Keratinocyte (primary cell): ENCODE results near the gene GPHA2. TPM values are rescaled to one million over a fixed set of nuclear protein-coding genes. Genes with fewer than 3 reads are reported as not detected.

Experiments used
- DNase-seq: peaks from one replicate; pipeline ENCODE4 v3.0.0-alpha.2; 2011; ENCODE audit warnings: low read depth, missing footprints, low spot score
- FAIRE-seq: peaks from 2 replicates; lab custom pipeline; 2011; peaks lifted over from hg19 to GRCh38; lab: Jason Lieb, UNC
- H2AFZ ChIP-seq: 2 replicates; pipeline ENCODE4 v1.6.0; 2012; ENCODE audit warnings: low read length, control low read depth, inconsistent platforms; ENCODE audit not compliant: control insufficient read depth
- H3K27ac ChIP-seq: 2 replicates; pipeline ENCODE4 v1.5.1; 2011; ENCODE audit warnings: low read length; ENCODE audit not compliant: control insufficient read depth, insufficient read depth
- H3K27me3 ChIP-seq: 3 replicates; pipeline ENCODE4 v1.6.0; 2011; ENCODE audit warnings: low read length; ENCODE audit not compliant: control insufficient read depth, insufficient read depth; ENCODE audit errors: extremely low read depth
- H3K36me3 ChIP-seq, 2 experiments: 2 replicates in 1 of 2; 3 replicates in 1 of 2; pipeline ENCODE4 v1.5.1; 2011; ENCODE audit warnings: low read length in 2 of 2, mild to moderate bottlenecking in 1 of 2; ENCODE audit not compliant: control insufficient read depth in 2 of 2, insufficient read depth in 2 of 2; ENCODE audit errors: extremely low read depth in 1 of 2
- H3K4me1 ChIP-seq: 3 replicates; pipeline ENCODE4 v1.5.1; 2011; ENCODE audit warnings: low read length; ENCODE audit not compliant: control insufficient read depth, insufficient read depth; ENCODE audit errors: extremely low read depth
- H3K4me2 ChIP-seq: 3 replicates; pipeline ENCODE4 v1.6.0; 2011; ENCODE audit warnings: low read depth, low read length; ENCODE audit not compliant: control insufficient read depth, insufficient read depth; ENCODE audit errors: extremely low read depth
- H3K4me3 ChIP-seq, 3 experiments: fragments of 200-600 bp in 1 of 3; sonication (generic) in 1 of 3; 2 replicates in 2 of 3; 3 replicates in 1 of 3; pipeline ENCODE4 v1.5.1; 2011 to 2016; ENCODE audit warnings: low read length in 3 of 3, mild to moderate bottlenecking in 3 of 3, control low read depth in 2 of 3, inconsistent platforms in 1 of 3, low read depth in 1 of 3, mixed read lengths in 1 of 3, mixed run types in 1 of 3, moderate library complexity in 1 of 3; ENCODE audit not compliant: control insufficient read depth in 2 of 3, insufficient read depth in 2 of 3; ENCODE audit errors: extremely low read depth in 1 of 3
- H3K79me2 ChIP-seq: 2 replicates; pipeline ENCODE4 v1.6.0; 2012; ENCODE audit warnings: low read length; ENCODE audit not compliant: control insufficient read depth, insufficient read depth
- H3K9ac ChIP-seq: 3 replicates; pipeline ENCODE4 v1.6.0; 2011; ENCODE audit warnings: low read length; ENCODE audit not compliant: control insufficient read depth, insufficient read depth; ENCODE audit errors: extremely low read depth
- H3K9me1 ChIP-seq: 3 replicates; pipeline ENCODE4 v1.6.0; 2011; ENCODE audit warnings: low read length; ENCODE audit not compliant: control insufficient read depth, insufficient read depth; ENCODE audit errors: extremely low read depth
- H3K9me3 ChIP-seq: 2 replicates; pipeline ENCODE4 v1.5.1; 2012; ENCODE audit warnings: low read depth, low read length; ENCODE audit not compliant: control insufficient read depth
- H4K20me1 ChIP-seq: 3 replicates; pipeline ENCODE4 v1.6.0; 2011; ENCODE audit warnings: low read length; ENCODE audit not compliant: control insufficient read depth, insufficient read depth; ENCODE audit errors: extremely low read depth
- EZH2 ChIP-seq: IDR thresholded peaks from one replicate; pipeline ENCODE4 v1.6.1; 2012; ENCODE audit warnings: inconsistent platforms, mild to moderate bottlenecking, low read length, moderate library complexity
- dilution Hi-C: fragments of 300-500 bp; cut with MboI; formaldehyde crosslinking; loops from one replicate; pipeline ENCODE4 v1.7.0; 2020; ENCODE audit warnings: low sequenced_read_pairs; ENCODE audit not compliant: extremely low pct_ligation_motif_present
- polyA plus RNA-seq, 5 experiments: library from polyadenylated mRNA; depleted of rRNA in 3 of 5; stranded (reverse) in 3 of 5; stranded (forward) in 1 of 5; unstranded in 1 of 5; fragments of >200 nt; gene quantifications; 1 replicate in 1 of 5; 2 replicates in 3 of 5; 3 replicates in 1 of 5; pipeline versions ENCODE4 v1.2.1 to v1.2.3, GENCODE V29; 2011 to 2012; ENCODE audit warnings: missing spikeins in 2 of 5, low read depth in 1 of 5, low replicate concordance in 1 of 5
- TF ChIP-seq, protein P1 (sequence below), 3 experiments: IDR thresholded peaks in 1 of 3; conservative IDR thresholded peaks in 1 of 3; optimal IDR thresholded peaks in 1 of 3; 2 replicates in 2 of 3; 3 replicates in 1 of 3; pipeline versions ENCODE3 to v1.5.1; 2011; ENCODE audit warnings: low read length in 3 of 3, mild to moderate bottlenecking in 3 of 3, moderate library complexity in 2 of 3, control low read depth in 1 of 3, inconsistent platforms in 1 of 3; ENCODE audit not compliant: insufficient read depth in 2 of 3; ENCODE audit errors: extremely low read depth in 1 of 3

Gene GPHA2
- polyA plus RNA-seq, 1 donor (not counting 4 experiments of a cell fraction or from before 2014, with no cell fraction given): 0.08 TPM

DNA sequence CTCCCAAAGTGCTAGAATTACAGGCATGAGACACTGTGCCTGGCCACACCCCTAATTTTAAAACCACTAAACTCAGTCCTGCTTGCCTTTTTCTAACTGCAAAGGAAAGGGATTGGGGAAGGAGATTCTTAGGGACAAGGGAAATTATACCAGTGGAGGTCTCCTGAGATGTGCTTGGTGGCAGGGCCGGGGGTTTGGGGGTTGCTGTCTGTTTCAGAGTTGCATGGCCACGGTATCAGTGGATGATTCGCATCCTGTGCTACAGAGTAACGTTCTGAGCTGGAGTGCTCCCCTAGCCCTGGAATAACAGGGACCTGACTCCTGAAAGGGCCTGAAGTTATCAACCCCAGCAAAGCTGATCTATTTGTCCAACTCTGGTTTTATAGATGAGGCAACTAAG, 846 bp upstream of the GPHA2 start:
- H3K9ac ChIP-seq: no peak overlapping the region
- H3K4me2 ChIP-seq: no peak overlapping the region
- FAIRE-seq: no peak
- DNase-seq: no peak
- no peak for TF ChIP-seq EZH2
- TF ChIP-seq, protein P1, sequence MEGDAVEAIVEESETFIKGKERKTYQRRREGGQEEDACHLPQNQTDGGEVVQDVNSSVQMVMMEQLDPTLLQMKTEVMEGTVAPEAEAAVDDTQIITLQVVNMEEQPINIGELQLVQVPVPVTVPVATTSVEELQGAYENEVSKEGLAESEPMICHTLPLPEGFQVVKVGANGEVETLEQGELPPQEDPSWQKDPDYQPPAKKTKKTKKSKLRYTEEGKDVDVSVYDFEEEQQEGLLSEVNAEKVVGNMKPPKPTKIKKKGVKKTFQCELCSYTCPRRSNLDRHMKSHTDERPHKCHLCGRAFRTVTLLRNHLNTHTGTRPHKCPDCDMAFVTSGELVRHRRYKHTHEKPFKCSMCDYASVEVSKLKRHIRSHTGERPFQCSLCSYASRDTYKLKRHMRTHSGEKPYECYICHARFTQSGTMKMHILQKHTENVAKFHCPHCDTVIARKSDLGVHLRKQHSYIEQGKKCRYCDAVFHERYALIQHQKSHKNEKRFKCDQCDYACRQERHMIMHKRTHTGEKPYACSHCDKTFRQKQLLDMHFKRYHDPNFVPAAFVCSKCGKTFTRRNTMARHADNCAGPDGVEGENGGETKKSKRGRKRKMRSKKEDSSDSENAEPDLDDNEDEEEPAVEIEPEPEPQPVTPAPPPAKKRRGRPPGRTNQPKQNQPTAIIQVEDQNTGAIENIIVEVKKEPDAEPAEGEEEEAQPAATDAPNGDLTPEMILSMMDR (optimal IDR thresholded peaks at IDR 0.05 in 1 of 3, IDR thresholded peaks at IDR 0.05 in 1 of 3, conservative IDR thresholded peaks at IDR 0.05 in 1 of 3; ENCODE audit: extremely low read depth in 1 of 3, insufficient read depth in 2 of 3, low read length in 3 of 3): no peak
- H3K4me1 ChIP-seq: peaks cover 2% of the 10 kb centered on the region
- dilution Hi-C loops: no loop called here
- H3K9me3 ChIP-seq: no peaks in the 10 kb centered on the region
- H3K79me2 ChIP-seq: no peaks in the 10 kb centered on the region
- H3K9me1 ChIP-seq: no peaks in the 10 kb centered on the region
- peaks cover 3 to 16% of the 10 kb centered on the region in 2 experiments for H3K36me3 ChIP-seq
- no peak overlapping the region for H3K27ac ChIP-seq
- no peaks in the 10 kb centered on the region for H4K20me1 ChIP-seq
- no peak overlapping the region for H3K4me3 ChIP-seq
- H3K27me3 ChIP-seq: no peaks in the 10 kb centered on the region
- no peak overlapping the region for H2AFZ ChIP-seq

DNA sequence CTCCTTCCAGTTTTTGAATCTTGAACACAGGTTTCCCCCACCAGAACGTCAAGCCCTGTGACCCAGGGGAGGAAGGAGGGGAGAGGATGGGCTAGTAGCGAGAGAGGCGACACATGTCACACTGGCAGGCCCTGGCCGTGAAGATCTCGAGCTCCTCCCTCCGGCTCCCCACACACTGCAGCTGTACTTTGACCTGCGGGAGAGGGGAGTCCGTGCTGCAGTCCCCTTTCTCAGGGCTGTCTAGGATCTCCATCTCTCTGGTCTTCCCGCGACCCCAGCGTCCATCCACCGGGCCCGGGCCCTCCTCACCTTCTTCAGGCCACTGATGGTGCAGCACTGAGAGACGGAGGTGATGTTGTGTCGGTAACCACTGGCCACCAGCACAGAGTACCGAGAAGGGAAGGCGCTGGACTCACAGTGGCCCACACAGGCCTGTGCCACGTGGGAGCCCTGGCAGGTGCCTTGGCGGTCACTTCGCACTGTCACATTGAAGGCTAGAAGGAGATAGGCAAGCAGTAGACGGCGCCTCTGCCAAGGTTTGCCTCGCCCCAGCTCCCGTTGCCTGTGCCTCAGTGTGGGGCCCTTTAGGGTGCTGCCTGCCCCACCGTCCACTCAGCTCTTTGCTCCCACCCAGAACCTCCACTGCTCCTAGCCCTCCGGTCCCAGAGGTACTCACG, 873 bp downstream of the GPHA2 start:
- Histone ChIP-seq H3K4me3 (no peak overlapping the region), H3K9me1 (no peaks in the 10 kb centered on the region), H2AFZ (no peak overlapping the region), H3K4me1 (peaks cover 2% of the 10 kb centered on the region), H3K27me3 (no peaks in the 10 kb centered on the region), H3K27ac (no peak overlapping the region), H3K9ac (no peak overlapping the region), H3K9me3 (no peaks in the 10 kb centered on the region), H3K36me3 (peaks cover 12 to 26% of the 10 kb centered on the region in 2 experiments), H4K20me1 (no peaks in the 10 kb centered on the region), H3K79me2 (no peaks in the 10 kb centered on the region), H3K4me2 (no peak overlapping the region)
- DNase-seq (no peak), FAIRE-seq (no peak)
- no peak for TF ChIP-seq EZH2
- TF ChIP-seq, protein P1 (optimal IDR thresholded peaks at IDR 0.05 in 1 of 3, IDR thresholded peaks at IDR 0.05 in 1 of 3, conservative IDR thresholded peaks at IDR 0.05 in 1 of 3; ENCODE audit: extremely low read depth in 1 of 3, insufficient read depth in 2 of 3, low read length in 3 of 3): no peak
- dilution Hi-C loops: no loop called here
